ENCODE data around the gene ZP4. TPM values are rescaled to one million over a fixed set of nuclear protein-coding genes. Genes with fewer than 3 reads are reported as not detected.
"Not testable (repeated sequence)": the region's sequence is repeated elsewhere in the genome, so short reads cannot be mapped to it uniquely, and the experiment has no call there.

The ZP4 gene
- total RNA-seq, 1 donor = not detected

- Histone ChIP-seq H2AFZ (ENCODE audit: low read length) (no peak overlapping the region), H3K27me3 (ENCODE audit: insufficient read depth, low read length) (no peaks in the 10 kb centered on the region), H3K4me2 (ENCODE audit: insufficient read depth, low read length) (no peak overlapping the region), H3K9me3 (ENCODE audit: low read depth, low read length) (no peaks in the 10 kb centered on the region), H3K27ac (ENCODE audit: low read depth, low read length) (no peak overlapping the region), H3K36me3 (ENCODE audit: insufficient read depth, low read length) (no peaks in the 10 kb centered on the region), H4K20me1 (ENCODE audit: insufficient read depth, low read length) (no peaks in the 10 kb centered on the region), H3K4me3 (ENCODE audit: insufficient read depth, low read length) (no peak overlapping the region), H3K79me2 (ENCODE audit: insufficient read depth, low read length) (no peaks in the 10 kb centered on the region), H3K4me1 (ENCODE audit: insufficient read depth, low read length) (no peaks in the 10 kb centered on the region)
- DNase-seq (ENCODE audit: insufficient read length, low spot score, missing footprints) = no peak
- TF ChIP-seq CTCF (IDR thresholded peaks at IDR 0.05; ENCODE audit: extremely low read depth, low read depth, low read length) = no peak
These were observed 33.3 kb downstream of the ZP4 start for GRCh38 chr1:237857455-237857854.

- Histone ChIP-seq H3K4me2 (ENCODE audit: insufficient read depth, low read length) (no peak overlapping the region), H4K20me1 (ENCODE audit: insufficient read depth, low read length) (no peaks in the 10 kb centered on the region), H3K36me3 (ENCODE audit: insufficient read depth, low read length) (no peaks in the 10 kb centered on the region), H3K79me2 (ENCODE audit: insufficient read depth, low read length) (no peaks in the 10 kb centered on the region), H3K27me3 (ENCODE audit: insufficient read depth, low read length) (no peaks in the 10 kb centered on the region), H3K4me3 (ENCODE audit: insufficient read depth, low read length) (no peak overlapping the region), H3K9me3 (ENCODE audit: low read depth, low read length) (no peaks in the 10 kb centered on the region), H3K4me1 (ENCODE audit: insufficient read depth, low read length) (no peaks in the 10 kb centered on the region), H2AFZ (ENCODE audit: low read length) (no peak overlapping the region), H3K27ac (ENCODE audit: low read depth, low read length) (no peak overlapping the region)
- DNase-seq (ENCODE audit: insufficient read length, low spot score, missing footprints) = no peak
- TF ChIP-seq CTCF (IDR thresholded peaks at IDR 0.05; ENCODE audit: extremely low read depth, low read depth, low read length) = no peak
These were observed 38.4 kb downstream of the ZP4 start for GRCh38 chr1:237852342-237852741.

GRCh38 chr1:237851210-237851845 lies 39.4 kb downstream of the ZP4 start:
- peak; percentile 57 for DNase-seq (ENCODE audit: insufficient read length, low spot score, missing footprints)
- H3K79me2 ChIP-seq (ENCODE audit: insufficient read depth, low read length) = no peaks in the 10 kb centered on the region
- H3K4me1 ChIP-seq (ENCODE audit: insufficient read depth, low read length) = no peaks in the 10 kb centered on the region
- H3K27ac ChIP-seq (ENCODE audit: low read depth, low read length) = no peak overlapping the region
- no peak overlapping the region for H3K4me3 ChIP-seq (ENCODE audit: insufficient read depth, low read length)
- H3K9me3 ChIP-seq (ENCODE audit: low read depth, low read length) = no peaks in the 10 kb centered on the region
- TF ChIP-seq CTCF (IDR thresholded peaks at IDR 0.05; ENCODE audit: extremely low read depth, low read depth, low read length) = peak; percentile 52
- H2AFZ ChIP-seq (ENCODE audit: low read length) = no peak overlapping the region
- H4K20me1 ChIP-seq (ENCODE audit: insufficient read depth, low read length) = no peaks in the 10 kb centered on the region
- no peaks in the 10 kb centered on the region for H3K36me3 ChIP-seq (ENCODE audit: insufficient read depth, low read length)
- H3K4me2 ChIP-seq (ENCODE audit: insufficient read depth, low read length) = no peak overlapping the region
- H3K27me3 ChIP-seq (ENCODE audit: insufficient read depth, low read length) = no peaks in the 10 kb centered on the region

GRCh38 chr1:237843516-237843915 lies 47.2 kb downstream of the ZP4 start:
- H4K20me1 ChIP-seq (ENCODE audit: insufficient read depth, low read length); DNase-seq (ENCODE audit: insufficient read length, low spot score, missing footprints); H3K36me3 ChIP-seq (ENCODE audit: insufficient read depth, low read length); H3K9me3 ChIP-seq (ENCODE audit: low read depth, low read length); H3K27me3 ChIP-seq (ENCODE audit: insufficient read depth, low read length); H3K79me2 ChIP-seq (ENCODE audit: insufficient read depth, low read length); H2AFZ ChIP-seq (ENCODE audit: low read length); H3K4me1 ChIP-seq (ENCODE audit: insufficient read depth, low read length); H3K4me2 ChIP-seq (ENCODE audit: insufficient read depth, low read length); H3K27ac ChIP-seq (ENCODE audit: low read depth, low read length); H3K4me3 ChIP-seq (ENCODE audit: insufficient read depth, low read length): not testable (repeated sequence)

All from osteoblast (primary cell).